Loucy (cell line): Measurements from ENCODE around the gene SRSF8.

ENCODE experiments used
- EZH2phosphoT487 ChIP-seq: fragments of 200-600 bp; IDR thresholded peaks from 2 replicates; pipeline ENCODE4 v1.6.1; 2018; ENCODE audit warnings: antibody characterized with exemption, mild to moderate bottlenecking, moderate library complexity, borderline replicate concordance
- TF ChIP-seq, protein P1 (sequence below): fragments of 200-600 bp; sonication (generic); conservative IDR thresholded peaks from 2 replicates; pipeline ENCODE4 v1.5.1; 2014; ENCODE audit warnings: mild to moderate bottlenecking, antibody characterized with exemption, low read length

DNA sequence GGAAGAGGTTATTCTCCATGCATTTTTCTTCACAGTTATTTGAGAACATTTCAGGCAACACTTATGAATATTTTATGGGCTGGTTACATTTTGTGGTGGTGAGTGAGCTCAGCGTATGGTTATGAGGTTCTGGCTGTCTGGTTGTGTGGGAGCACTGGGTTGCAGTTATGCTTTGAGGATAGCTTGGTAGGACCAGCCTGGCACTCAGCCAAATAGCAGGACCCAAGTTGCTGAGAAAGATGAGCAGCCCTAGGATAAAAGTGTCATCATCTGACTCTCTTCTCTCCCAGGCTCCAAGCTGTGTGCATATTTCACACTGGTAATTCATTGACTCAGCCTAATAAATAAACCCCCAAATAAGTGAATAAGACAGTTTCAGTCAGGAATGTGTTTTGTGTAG lies 8.1 kb upstream of the SRSF8 start:
- TF ChIP-seq, protein P1, sequence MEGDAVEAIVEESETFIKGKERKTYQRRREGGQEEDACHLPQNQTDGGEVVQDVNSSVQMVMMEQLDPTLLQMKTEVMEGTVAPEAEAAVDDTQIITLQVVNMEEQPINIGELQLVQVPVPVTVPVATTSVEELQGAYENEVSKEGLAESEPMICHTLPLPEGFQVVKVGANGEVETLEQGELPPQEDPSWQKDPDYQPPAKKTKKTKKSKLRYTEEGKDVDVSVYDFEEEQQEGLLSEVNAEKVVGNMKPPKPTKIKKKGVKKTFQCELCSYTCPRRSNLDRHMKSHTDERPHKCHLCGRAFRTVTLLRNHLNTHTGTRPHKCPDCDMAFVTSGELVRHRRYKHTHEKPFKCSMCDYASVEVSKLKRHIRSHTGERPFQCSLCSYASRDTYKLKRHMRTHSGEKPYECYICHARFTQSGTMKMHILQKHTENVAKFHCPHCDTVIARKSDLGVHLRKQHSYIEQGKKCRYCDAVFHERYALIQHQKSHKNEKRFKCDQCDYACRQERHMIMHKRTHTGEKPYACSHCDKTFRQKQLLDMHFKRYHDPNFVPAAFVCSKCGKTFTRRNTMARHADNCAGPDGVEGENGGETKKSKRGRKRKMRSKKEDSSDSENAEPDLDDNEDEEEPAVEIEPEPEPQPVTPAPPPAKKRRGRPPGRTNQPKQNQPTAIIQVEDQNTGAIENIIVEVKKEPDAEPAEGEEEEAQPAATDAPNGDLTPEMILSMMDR: no peak
- TF ChIP-seq EZH2phosphoT487: no peak
